ENCODE data around the gene ZFYVE28. TPM values are rescaled to one million over a fixed set of nuclear protein-coding genes. Genes with fewer than 3 reads are reported as not detected.

The ZFYVE28 gene
- total RNA-seq, 2 donors from 2014 or later: 7.4 to 8.4 TPM

DNA sequence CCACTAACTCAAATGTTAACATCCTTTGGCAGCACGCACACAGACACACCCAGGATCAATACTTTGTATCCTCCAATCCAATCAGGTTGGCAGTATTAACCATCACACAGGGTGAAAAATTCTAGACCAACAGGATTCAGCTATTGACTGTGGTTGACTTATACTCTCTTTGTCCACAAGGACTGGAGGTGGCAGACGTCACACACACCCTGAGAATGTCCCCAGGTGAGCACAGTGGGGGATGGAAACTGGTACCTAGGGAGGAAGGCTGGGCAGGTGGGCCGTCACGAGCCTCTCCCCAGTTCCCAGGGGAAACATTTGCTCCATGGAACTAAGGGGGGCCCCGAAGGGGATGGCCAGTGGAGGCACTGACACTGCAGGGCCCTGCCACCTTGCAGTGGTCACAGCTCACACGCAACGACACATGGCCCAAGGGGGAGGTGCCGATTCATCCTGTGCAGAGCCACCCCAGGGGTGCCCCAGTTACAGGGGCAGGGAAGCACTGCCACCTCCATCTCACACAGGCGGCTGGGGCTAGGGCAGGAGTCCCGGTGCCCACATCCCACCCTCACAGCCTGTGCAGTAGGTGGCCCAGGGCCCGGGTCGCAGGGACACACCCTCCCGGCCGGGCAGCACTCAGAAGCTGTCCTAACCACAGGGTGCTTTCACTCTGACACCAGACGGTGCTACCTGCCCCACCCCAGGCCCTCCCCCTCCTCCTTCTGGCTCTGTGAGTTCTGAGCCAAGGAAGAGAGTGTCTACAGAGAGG is 17.4 kb downstream of the ZFYVE28 start:
- DNase-seq (ENCODE audit: low spot score): no peak
- intact Hi-C loops (cut with DNase I): no loop called here

DNA sequence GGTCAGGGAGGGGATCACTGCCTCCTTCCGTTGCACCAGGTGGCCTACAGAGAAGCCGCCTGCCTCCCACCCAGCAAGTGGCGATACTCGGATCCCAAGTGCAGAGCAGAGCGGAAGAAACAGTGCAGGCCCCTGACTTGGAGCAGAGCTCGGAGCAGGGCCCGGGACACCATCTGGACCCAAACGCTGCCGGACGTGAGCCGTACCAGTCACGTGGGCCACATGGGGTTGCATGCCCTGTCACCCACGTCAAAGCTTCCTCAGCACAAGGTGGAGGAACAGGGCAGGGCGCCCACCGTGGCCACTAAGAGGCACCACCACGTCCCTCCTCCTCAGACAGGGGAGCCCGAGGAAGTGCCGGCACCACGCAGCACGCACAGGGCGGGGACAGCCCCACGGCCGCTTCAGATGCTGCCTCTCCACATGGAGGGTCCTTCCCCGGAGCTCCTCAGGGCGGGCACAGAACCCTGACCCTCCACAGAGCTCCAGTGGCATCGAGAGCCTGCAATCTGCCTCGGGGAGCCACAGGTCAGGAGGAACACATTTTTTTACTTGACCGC is 18.7 kb downstream of the ZFYVE28 start:
- DNase-seq (ENCODE audit: low spot score): no peak
- intact Hi-C loops (cut with DNase I): no loop called here

DNA sequence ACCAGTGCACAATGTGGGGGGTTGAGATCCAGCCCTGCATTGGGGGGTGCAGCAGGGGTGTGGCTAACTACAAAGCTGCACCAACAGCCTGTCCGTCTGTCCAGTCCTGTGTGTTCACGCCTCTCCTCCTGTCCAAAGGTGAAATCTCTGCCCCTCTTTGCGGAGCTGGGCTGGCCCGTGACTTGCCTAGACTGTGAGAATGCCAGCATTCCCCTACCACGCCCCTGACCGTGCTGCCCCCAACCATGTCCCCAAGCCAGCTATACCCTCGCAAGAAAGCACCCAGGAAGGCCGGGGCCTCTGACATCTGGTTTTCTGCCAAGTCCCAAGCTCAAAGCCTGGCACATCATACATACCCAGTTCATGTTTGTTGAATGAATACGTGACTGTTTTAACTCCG is 19.2 kb downstream of the ZFYVE28 start:
- intact Hi-C loops (cut with DNase I): no loop called here

DNA sequence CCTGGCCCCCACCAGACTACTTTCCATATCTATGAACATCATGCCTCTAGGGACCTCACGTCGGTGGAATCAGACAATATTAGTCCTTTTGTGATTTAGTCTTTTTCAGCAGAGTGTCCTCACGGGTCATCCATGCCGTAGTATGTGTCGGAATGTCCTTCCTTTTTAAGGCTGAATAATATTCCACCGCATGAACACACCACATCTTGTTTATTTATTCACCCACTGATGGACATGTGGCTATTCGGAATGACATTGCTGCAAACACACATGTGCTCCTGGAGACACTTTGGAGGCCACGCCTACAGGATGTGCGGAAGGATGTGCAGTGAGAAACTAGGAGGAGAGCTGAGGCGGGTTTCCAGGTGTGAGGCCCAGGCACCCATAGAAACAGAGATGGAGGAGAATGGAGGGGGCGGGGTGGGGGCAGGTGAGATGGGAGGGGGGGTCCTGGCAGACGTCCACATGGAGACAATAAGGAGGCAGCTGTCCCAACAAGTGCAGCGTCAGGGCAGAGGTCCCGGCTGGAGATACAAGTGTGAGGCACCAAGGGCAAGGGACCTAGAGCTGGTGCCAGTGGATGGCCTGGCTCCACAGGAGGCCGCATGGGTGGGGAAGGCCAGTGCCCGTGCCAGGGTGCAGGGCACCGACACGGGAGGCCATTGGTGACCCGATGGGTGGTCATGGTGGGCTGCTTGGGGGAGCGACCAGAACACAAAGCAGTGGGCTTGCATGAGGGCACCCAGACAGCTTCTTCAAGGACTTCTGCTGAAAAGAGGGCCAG is 20.7 kb downstream of the ZFYVE28 start:
- intact Hi-C loops (cut with DNase I): no loop called here
- DNase-seq (ENCODE audit: low spot score): no peak

More for the DNA sequence above, 19.2 kb downstream of the ZFYVE28 start:
- DNase-seq (ENCODE audit: low spot score): no peak

DNA sequence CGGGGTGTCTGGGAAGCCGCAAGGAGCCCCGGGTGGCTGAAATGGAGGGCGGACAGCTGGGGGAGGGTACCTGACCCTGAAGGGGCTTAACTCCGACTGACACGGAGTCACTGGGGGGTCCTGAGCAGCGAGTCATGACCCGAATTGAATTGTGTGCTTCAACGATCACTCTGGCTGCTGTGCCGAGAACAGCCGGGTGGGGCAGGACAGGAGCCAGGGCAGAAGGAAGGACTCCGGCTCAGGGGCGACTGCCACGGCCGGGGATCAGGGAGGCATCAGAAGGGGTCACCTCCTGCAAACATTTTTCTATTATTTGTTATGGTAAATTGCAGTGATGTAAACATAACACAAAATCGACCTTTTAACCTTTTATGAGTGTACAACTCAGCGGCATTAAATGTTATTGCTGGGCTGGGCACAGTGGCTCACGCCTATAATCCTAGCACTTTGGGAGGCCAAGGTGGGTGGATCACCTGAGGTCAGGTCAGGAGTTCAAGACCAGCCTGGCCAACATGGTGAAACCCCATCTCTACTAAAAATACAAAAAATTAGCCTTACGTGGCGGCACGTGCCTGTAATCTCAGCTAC is 21.6 kb downstream of the ZFYVE28 start:
- intact Hi-C loops (cut with DNase I): no loop called here
- no peak for DNase-seq (ENCODE audit: low spot score)

DNA sequence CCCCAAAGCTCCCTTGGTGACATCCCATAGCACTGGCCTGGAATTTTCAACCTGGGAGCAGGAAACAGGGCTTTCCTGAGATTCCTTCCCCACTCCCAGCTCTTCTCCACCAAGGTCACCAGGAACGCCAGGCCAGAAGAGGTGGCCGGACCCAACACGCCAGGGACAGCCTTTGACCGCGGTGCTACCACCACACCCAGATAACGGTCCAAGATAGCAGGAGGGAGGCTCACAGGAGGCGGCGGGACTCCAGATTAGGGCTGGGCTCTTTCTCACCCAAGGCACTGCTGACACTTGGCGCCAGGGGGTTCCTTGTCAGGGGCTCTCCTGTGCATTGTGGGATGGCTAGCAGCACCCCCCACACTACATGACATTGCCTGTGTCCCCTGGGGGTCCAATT is 22.9 kb downstream of the ZFYVE28 start:
- DNase-seq (ENCODE audit: low spot score): no peak
- intact Hi-C loops (cut with DNase I): no loop called here

DNA sequence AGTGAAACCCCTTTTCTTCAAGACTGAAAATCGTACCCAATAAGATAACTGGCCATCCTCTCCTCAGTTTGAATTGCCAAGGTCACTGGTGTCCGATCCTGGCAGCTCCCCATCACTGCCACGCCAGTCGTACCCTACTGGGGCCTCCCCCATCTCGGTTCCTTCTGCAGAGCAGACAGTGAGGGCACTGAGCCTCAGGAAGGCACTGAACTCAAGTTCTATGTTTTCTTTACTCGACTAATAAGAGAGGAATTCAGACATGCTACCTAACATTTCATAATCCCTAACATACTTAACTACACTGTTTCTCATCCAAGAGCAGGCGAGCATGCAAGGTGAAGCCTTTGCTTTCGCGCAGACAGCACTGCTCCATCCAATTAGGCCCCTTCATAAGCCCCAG is 23.4 kb downstream of the ZFYVE28 start:
- DNase-seq (ENCODE audit: low spot score): no peak
- intact Hi-C loops (cut with DNase I): no loop called here

DNA sequence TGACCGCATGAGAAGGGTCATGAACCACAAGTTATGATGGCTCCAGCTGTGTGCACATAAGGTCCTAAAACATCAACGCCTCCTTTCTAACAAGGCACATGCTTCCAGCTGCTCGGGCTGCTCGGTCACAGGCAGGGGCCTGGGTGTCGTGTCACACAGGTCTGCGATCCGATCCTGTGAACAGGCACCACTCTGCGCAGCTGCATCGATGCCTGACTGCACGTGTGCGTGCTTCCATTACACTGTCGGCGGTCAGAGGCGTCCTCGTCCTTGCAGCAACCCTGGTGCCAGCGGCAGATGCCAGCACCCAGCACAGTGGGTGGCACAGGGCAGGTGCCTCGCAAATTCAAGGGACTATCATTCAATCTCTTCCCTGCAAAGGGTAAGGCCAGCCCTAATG is 23.9 kb downstream of the ZFYVE28 start:
- DNase-seq (ENCODE audit: low spot score): no peak
- intact Hi-C loops (cut with DNase I): no loop called here

DNA sequence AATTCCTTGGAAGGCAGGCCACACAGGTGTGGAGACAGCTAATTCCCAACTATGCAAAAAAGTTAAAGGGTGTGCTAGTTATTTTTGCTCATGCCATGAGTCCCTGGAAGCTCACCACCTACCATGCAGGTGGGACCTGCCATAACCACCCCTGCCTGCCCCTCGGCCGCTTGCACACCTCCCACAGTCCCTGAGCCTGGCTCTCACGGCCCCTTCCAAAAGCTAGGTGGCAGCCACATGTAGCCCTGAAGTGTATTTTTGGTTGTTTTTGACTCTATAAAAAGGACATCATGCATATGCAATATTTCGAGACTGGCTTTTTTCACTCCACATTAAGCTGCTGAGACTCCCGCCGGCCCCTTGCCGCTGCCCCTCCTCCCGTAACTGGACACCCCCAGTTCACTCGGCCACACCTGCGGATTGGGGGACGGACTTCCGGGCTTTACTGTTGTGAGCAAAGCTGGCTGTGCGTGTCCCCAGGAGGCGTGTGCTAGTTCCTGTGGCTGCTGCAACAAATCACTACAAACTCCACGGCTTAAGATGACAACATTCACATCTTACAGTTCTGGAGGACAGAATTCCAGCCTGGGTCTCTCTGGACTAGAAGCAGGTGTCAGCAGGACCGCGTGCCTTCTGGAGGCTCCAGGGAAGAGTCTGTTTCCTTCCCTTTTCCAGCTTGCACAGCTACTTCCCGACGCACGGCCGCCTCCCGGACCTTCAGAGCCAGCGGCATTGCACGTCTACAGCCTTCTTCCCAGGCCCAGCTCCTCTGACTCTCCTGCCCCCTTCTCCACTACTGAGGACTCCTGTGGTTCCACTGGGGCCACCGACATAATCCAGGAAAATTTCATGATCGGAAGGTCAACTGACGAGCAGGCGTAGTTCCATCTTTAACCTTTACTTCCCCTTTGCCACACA is 24.8 kb downstream of the ZFYVE28 start:
- intact Hi-C loops (cut with DNase I): no loop called here
- DNase-seq (ENCODE audit: low spot score): no peak

DNA sequence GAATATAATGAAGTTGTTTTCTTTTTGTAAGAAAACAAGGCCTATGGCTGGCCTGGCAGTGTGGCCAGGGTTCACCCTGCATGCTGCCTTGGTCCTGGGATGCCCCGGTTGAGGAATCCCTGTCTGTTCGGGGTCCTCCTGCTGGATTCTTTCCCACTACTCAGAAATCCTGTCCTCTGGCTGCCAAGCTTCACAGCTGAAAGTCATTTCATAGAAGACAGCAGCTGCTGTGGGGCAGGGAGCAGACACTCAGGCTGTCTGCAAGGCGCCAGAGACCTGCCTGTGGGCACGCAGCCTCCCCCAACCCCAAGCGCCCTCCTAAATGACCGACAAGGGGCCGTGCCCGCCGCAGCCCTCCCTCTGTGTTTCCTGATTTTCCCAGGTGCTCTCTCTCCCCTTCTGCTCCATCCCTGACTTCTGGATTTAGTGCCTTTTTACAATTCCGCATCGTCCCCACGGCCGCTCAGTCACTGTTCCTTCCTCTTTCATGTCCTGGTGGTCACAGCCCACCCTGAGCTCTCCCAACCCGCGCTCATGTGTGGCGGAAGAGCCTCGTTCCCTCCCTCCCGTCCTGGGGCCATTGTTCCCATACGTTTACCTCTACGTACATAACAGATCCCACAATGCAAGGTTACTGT is 27.5 kb downstream of the ZFYVE28 start:
- no peak for DNase-seq (ENCODE audit: low spot score)
- intact Hi-C loops (cut with DNase I): no loop called here

DNA sequence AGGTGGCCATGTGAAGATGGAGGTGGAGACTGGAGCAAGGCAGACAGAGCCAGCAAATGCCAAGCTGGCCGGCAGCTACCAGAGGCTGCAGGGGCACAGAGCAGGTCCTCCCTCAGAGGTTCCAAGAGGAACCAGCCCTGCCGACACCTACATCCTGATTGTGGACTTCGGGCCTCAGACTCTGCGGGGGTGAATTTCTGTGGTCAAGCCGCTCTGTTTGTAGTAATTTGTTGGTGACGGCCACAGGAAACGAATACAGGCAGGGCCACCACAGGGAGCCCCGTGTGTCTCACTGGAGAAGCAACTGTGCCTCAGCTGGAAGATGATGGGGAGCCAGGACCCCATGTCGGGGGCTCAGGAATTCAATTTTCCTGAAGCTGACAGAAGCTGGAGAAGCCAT is 28.3 kb downstream of the ZFYVE28 start:
- intact Hi-C loops (cut with DNase I): no loop called here
- no peak for DNase-seq (ENCODE audit: low spot score)

DNA sequence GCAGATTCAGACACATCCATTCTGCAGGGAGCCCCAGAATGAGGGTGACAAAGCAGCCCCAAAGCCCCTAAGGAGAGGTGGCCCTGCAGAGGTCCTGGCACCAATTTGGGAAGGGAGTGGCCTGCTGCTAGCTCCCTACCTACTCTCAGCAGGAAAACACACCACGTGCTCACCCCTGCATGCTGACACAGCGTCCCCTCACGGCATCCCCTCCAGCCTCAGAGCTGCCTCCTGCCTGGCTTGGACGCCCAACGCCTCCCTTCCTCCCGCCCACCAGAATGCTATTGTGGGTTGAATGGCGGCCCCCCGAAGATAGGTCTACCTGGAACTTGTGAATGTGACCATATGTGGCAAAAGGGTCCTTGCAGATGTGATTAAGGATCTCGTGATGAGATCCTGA is 28.8 kb downstream of the ZFYVE28 start:
- DNase-seq (ENCODE audit: low spot score): no peak
- intact Hi-C loops (cut with DNase I): no loop called here

DNA sequence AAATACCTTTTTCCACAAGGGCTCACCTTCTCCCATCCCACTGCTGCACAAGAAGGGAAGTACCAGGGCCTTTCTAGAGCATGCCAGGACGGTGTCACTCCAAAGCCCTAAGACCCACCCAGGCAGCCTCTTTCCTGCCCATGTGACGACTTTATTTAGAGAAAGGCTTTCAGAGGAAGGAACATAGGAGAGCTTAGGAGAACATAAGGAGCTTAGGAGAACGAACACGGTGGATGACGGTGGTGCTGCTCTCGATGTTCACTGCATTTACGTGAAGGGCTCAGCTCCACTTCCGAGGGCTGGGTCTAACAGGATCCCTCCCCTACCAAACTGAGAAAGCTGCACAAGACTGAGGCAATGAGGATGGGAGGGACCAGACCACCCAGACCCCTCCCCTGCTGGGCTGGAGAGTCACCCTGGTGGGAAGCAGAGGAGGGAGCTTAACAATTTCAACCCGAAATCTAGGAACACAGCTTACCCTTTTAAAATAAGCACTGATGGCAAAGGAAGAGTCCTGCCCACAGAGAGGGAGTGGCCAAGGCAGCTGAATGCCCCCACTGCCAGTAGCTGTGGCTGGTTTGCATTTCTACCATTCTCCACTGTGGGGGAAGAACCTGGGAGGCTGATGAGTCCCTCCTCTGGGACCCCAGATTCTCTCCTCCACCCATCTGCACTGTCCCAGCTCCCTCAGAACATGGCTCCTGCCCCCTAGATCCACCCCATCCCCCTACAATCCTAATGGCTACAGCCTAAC is 29.8 kb downstream of the ZFYVE28 start:
- no peak for DNase-seq (ENCODE audit: low spot score)
- intact Hi-C loops (cut with DNase I): no loop called here

DNA sequence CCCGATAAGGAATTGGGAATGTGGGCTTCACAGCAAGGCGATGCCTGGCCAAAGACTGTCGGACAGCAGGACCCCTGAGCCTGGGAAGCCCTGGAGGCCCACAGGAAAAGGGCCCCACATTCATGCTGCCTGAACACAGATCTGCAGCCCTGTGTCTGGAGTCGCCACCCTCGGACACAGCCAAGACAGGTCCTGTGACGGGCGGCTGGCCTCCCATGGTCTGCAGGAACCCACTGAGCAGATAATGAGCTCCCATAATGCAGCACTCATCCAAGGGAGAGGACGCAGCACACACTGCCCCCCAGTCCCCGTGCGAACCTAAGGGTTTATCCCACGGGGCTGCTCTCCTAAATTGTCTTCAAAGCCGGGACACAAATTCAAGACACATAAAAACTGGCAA is 30.6 kb downstream of the ZFYVE28 start:
- no peak for DNase-seq (ENCODE audit: low spot score)
- intact Hi-C loops (cut with DNase I): no loop called here

DNA sequence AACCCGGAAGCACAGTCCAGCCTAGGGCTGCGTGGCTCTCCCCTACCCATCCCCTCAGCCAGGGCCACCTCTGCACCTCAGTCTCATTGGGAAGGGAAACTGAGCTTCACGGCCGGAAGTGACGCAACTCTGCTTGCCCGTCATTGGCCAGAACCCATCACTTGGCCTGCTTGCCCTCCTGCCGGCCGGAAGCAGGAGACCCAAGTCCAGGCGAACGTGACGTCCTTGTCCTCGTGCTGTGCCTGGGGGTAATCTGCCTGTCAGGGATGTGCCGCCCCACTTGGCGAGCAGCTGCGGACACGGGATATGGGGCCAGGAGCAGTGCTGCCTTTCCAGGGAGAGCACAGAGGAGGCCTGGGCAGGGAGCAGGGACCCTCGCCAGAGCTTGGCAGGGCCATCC is 31.2 kb downstream of the ZFYVE28 start:
- DNase-seq (ENCODE audit: low spot score): no peak
- intact Hi-C loops (cut with DNase I): no loop called here

DNA sequence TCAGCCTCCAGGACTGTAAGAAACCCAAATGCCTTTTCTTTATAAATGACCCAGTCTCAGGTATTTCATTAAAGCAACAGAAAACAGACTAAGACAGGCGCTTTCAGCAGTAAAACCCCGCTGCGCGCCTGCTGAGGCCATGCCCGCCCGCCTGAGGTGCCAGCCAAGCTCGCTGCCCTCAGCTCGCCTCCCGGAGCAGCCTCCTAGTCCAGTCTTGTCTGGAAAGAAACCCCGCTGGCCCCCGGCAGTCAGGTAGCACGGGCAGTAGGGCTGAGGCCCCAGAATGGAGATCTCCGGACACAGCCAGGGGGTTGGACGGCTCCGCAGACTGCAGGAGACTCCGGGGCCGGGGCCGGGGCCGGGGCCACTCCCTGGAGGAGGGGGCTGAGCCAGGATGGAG is 31.7 kb downstream of the ZFYVE28 start:
- intact Hi-C loops (cut with DNase I): no loop called here
- no peak for DNase-seq (ENCODE audit: low spot score)

DNA sequence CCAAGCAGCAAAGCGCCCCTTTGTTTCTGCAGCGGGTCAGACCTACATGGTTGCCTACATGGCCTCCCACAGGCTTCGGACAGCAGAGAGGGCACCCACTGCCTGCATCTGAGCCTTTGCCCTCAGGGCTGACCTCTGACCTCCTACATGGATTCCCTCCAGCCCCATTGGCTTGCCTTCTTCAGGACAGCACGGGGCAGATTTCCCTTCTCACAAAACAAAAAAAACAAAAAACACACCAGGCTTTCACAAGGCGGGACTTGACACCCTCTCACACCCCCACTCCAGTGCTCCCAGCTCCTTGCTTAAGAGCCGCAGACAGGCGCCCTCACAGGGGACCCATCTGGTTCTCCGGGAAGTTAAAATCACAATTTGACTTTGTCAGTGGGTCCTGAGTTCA is 32.9 kb downstream of the ZFYVE28 start:
- intact Hi-C loops (cut with DNase I): no loop called here
- DNase-seq (ENCODE audit: low spot score): no peak

DNA sequence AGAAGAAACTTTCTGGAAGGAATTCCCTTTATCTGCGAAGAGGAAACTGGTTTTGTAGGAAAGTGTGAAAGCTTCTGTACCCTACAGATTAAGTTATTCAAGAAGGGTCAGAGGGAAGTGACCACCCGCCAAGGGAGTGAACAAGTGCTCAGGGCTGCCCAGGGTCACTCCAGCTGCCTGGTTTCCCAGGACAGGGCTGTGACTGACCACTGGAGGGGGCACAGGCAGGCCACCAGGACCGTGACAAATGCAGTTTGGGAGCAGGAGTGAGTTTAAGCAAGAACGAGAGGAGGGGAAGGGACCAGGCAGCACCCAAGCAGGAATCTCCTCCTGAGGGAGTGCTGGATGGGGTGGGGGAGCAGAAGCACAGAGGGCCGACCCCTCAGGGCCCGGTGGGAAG is 34.2 kb downstream of the ZFYVE28 start:
- no peak for DNase-seq (ENCODE audit: low spot score)
- intact Hi-C loops (cut with DNase I): no loop called here
